Ovary (tissue), 9 donors: ENCODE results near the gene DEDD. TPM values are rescaled to one million over a fixed set of nuclear protein-coding genes. Genes with fewer than 3 reads are reported as not detected.

ENCODE experiments used
- DNase-seq, 5 donors: peaks; one replicate each; pipeline ENCODE4 v3.0.0-alpha.2; 2019 to 2020
- H3K27ac ChIP-seq, 2 donors: fragments of 200-600 bp; one replicate each; pipeline versions ENCODE4 v1.5.1 to v1.8.0; 2019 to 2022
- H3K27me3 ChIP-seq: fragments of 200-600 bp; one replicate; pipeline ENCODE4 v1.8.0; 2022
- H3K36me3 ChIP-seq: fragments of 200-600 bp; sonication (generic); one replicate; pipeline ENCODE4 v1.5.1; 2019
- H3K4me1 ChIP-seq: one replicate; pipeline ENCODE4 v1.8.1; 2013; ENCODE audit warnings: mild to moderate bottlenecking, moderate library complexity; ENCODE audit not compliant: insufficient read depth
- H3K4me3 ChIP-seq: fragments of 200-600 bp; sonication (generic); one replicate; pipeline ENCODE4 v1.5.1; 2017
- H3K9me3 ChIP-seq, 2 donors: fragments of 200-600 bp in 1 of 2; sonication (generic) in 1 of 2; one replicate each; pipeline versions ENCODE4 v1.5.1 to v1.8.1; 2013 to 2019; ENCODE audit warnings: mild to moderate bottlenecking in 1 of 2, moderate library complexity in 1 of 2
- CTCF ChIP-seq, 3 donors: fragments of 450-650 bp in 2 of 3; fragments of 200-600 bp in 1 of 3; IDR thresholded peaks; one replicate each; pipeline versions ENCODE4 v1.5.1 to v1.8.0; 2016 to 2022; ENCODE audit warnings: antibody characterized with exemption in 3 of 3, mild to moderate bottlenecking in 1 of 3
- EP300 ChIP-seq: sonication (generic); formaldehyde crosslinking; IDR thresholded peaks from one replicate; pipeline ENCODE4 v1.6.1; 2017; ENCODE audit warnings: antibody characterized with exemption
- POLR2A ChIP-seq: fragments of 450-650 bp; IDR thresholded peaks from one replicate; pipeline ENCODE4 v1.6.1; 2017; ENCODE audit warnings: antibody characterized with exemption, mild to moderate bottlenecking, moderate library complexity
- WGBS, 3 donors: extraction: QIAGEN DNeasy Blood & Tissue Kit in 1 of 3; methylation state at CpG; one replicate each; pipeline versions ENCODE4 v1.1.5 to v1.1.7; 2013 to 2017; 5-methylcytosine and 5-hydroxymethylcytosine counted together
- intact Hi-C, 4 donors: fragments of 100-400 bp; cut with DNase I; formaldehyde crosslinking; loops; one replicate each; pipeline versions ENCODE4 v1.11.0 to v1.15.1; 2022 to 2023
- polyA plus RNA-seq, 2 donors: library from polyadenylated mRNA; stranded (reverse); fragments of 200-250 nt in 1 of 2; fragments of 350-450 nt in 1 of 2; fragmentation: Illumina TruSeq in 1 of 2; extraction: RNeasy Lipid Tissue Mini Kit (QIAGEN cat#74804) in 1 of 2; gene quantifications; one replicate each; pipeline ENCODE4 v1.2.3, GENCODE V29; 2013 to 2014
- total RNA-seq, 7 donors: library from RNA; depleted of rRNA in 2 of 7; stranded (reverse); fragments of >200 nt in 2 of 7; fragmentation: NEBNext Ultra II Directional in 3 of 7; extraction: Animal tissue kit (Norgen Biotek cat#: 25700) in 3 of 7; gene quantifications; one replicate each; pipeline versions ENCODE4 v1.1.0 to v1.2.4, GENCODE V29; 2016 to 2023
- donor health status: DM: no; HTN: no; CAD: no; lungs with moderate emphysema.
- donor health status: DM: no; HTN: no; CAD: no.
- donor health status: Bipolar disorder and iron deficiency.
- donor health status: DM: yes; HTN: yes; CAD: no.
- donor health status: DM: no; HTN: no; CAD: no.
- donor health status: DM: yes; HTN: yes; CAD: no.

DEDD gene
- total and polyA plus RNA-seq, 9 donors, result 19.0 to 53.9 (median 38.1) TPM

GRCh38 chr1:161115132-161115711 is 17.2 kb downstream of the DEDD start:
- Histone ChIP-seq H3K27me3 (no peaks in the 10 kb centered on the region), H3K4me1 (peaks cover 23% of the 10 kb centered on the region), H3K27ac (no peak overlapping the region), H3K36me3 (no peaks in the 10 kb centered on the region), H3K4me3 (no peak overlapping the region), H3K9me3 (no peaks in the 10 kb centered on the region)
- no peak for TF ChIP-seq EP300
- no peak for TF ChIP-seq POLR2A
- TF ChIP-seq CTCF (IDR thresholded peaks at IDR 0.05), result no peak
- WGBS, 3 donors, result 93 to 95% (median 93%) methylated on average over 12 of the region's 12 CpGs
- no peak for DNase-seq
- intact Hi-C loops, result no loop called here

- TF ChIP-seq CTCF (IDR thresholded peaks at IDR 0.05) (no peak), EP300 (no peak), POLR2A (no peak)
Observed at GRCh38 chr1:161114556-161114955, 17.9 kb downstream of the DEDD start.

GRCh38 chr1:161113915-161114314 is 18.6 kb downstream of the DEDD start:
- no peak overlapping the region for H3K4me3 ChIP-seq
- TF ChIP-seq EP300 (no peak), POLR2A (no peak), CTCF (IDR thresholded peaks at IDR 0.05) (no peak)
- DNase-seq, result no peak
- H3K36me3 ChIP-seq, result no peaks in the 10 kb centered on the region
- no peaks in the 10 kb centered on the region for H3K27me3 ChIP-seq
- H3K27ac ChIP-seq, result no peak overlapping the region
- intact Hi-C loops, result no loop called here
- peaks cover 13% of the 10 kb centered on the region for H3K4me1 ChIP-seq
- H3K9me3 ChIP-seq, result no peaks in the 10 kb centered on the region
- 83 to 89% (median 84%) methylated on average over 1 of the region's 1 CpG for WGBS, 3 donors

More at GRCh38 chr1:161114556-161114955, 17.9 kb downstream of the DEDD start:
- Histone ChIP-seq H3K36me3 (no peaks in the 10 kb centered on the region), H3K4me3 (no peak overlapping the region), H3K9me3 (no peaks in the 10 kb centered on the region), H3K27ac (no peak overlapping the region), H3K27me3 (no peaks in the 10 kb centered on the region), H3K4me1 (peaks cover 19% of the 10 kb centered on the region)
- no peak for DNase-seq
- 74 to 86% (median 86%) methylated on average over 2 of the region's 2 CpGs for WGBS, 3 donors
- intact Hi-C loops, result no loop called here

- Histone ChIP-seq H3K4me1 (peaks cover 9% of the 10 kb centered on the region), H3K27ac (no peak overlapping the region), H3K27me3 (no peaks in the 10 kb centered on the region), H3K4me3 (no peak overlapping the region), H3K9me3 (no peaks in the 10 kb centered on the region), H3K36me3 (no peaks in the 10 kb centered on the region)
- 91 to 94% (median 91%) methylated on average over 2 of the region's 2 CpGs for WGBS, 3 donors
- intact Hi-C loops, result no loop called here
- no peak for TF ChIP-seq EP300
- no peak for TF ChIP-seq CTCF (IDR thresholded peaks at IDR 0.05)
- TF ChIP-seq POLR2A, result no peak
- DNase-seq, result no peak
Observed at GRCh38 chr1:161111527-161111926, 20.9 kb downstream of the DEDD start.
